ENCODE data around the gene TEX264.

The TEX264 gene

DNA sequence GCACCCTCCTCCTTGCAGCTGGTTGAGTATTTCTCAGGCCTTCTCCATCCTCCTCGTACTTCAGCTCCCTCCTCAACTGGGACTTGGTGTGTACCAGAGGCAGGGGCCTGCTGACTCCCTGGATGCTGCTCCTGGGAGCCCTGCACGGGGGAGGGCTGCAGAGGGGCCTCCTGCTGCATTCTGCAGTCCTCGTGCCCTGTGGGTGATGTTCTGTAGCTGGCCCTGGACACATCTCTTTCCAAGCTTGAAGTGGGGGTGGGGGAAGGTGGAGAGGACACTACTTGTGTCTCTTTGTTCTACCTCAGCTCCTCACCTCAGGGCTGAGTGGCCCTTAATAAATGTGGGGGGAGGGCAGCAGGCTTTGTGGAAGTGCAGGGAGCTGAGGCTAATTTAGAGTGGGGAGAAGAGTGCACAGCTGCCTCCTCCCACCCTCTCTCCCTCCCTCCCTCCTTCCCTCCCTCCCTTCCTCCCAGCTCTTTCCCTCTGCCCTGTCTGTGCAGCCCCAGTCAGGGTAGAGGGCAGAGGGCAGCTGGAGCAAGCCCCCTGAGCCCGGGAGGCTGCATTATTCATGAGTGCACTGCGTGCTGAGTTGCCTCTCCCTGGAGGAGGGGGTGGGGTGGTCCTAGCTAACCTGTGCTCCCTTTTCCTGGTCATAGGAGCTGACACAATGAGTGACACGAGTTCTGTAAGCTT lies 32.2 kb downstream of the TEX264 start:
- H3K4me3 ChIP-seq (ENCODE audit: low read depth, low read length) = no peak overlapping the region
- peaks cover 6% of the 10 kb centered on the region for H3K36me3 ChIP-seq (ENCODE audit: control insufficient read depth, insufficient read depth, low read length)
- H3K27me3 ChIP-seq (ENCODE audit: control insufficient read depth, insufficient read depth, low read length) = peaks cover 14% of the 10 kb centered on the region
- H3K9ac ChIP-seq (ENCODE audit: low read depth, low read length) = no peak overlapping the region
- H3K9me3 ChIP-seq (ENCODE audit: control insufficient read depth, insufficient read depth, low read length) = no peaks in the 10 kb centered on the region
- H3K4me1 ChIP-seq (ENCODE audit: control insufficient read depth, insufficient read depth, low read length) = peaks cover 19% of the 10 kb centered on the region

DNA sequence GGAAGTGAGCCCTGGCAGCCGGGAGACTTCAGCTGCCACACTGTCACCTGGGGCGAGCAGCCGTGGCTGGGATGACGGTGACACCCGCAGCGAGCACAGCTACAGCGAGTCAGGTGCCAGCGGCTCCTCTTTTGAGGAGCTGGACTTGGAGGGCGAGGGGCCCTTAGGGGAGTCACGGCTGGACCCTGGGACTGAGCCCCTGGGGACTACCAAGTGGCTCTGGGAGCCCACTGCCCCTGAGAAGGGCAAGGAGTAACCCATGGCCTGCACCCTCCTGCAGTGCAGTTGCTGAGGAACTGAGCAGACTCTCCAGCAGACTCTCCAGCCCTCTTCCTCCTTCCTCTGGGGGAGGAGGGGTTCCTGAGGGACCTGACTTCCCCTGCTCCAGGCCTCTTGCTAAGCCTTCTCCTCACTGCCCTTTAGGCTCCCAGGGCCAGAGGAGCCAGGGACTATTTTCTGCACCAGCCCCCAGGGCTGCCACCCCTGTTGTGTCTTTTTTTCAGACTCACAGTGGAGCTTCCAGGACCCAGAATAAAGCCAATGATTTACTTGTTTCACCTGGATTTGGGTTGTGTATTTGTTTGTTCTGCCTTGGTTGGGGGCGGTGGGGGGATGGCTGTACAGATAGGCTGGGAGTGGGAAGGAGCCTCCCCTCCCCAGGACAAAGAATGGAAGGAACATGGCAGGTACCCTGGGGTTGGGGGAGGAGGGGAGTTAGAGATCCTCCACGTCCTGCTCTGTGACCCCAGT lies 32.9 kb downstream of the TEX264 start:
- Histone ChIP-seq H3K9ac (ENCODE audit: low read depth, low read length) (no peak overlapping the region), H3K4me3 (ENCODE audit: low read depth, low read length) (no peak overlapping the region), H3K27me3 (ENCODE audit: control insufficient read depth, insufficient read depth, low read length) (peaks cover 21% of the 10 kb centered on the region), H3K4me1 (ENCODE audit: control insufficient read depth, insufficient read depth, low read length) (peaks cover 19% of the 10 kb centered on the region), H3K36me3 (ENCODE audit: control insufficient read depth, insufficient read depth, low read length) (peaks cover 5% of the 10 kb centered on the region), H3K9me3 (ENCODE audit: control insufficient read depth, insufficient read depth, low read length) (no peaks in the 10 kb centered on the region)

DNA sequence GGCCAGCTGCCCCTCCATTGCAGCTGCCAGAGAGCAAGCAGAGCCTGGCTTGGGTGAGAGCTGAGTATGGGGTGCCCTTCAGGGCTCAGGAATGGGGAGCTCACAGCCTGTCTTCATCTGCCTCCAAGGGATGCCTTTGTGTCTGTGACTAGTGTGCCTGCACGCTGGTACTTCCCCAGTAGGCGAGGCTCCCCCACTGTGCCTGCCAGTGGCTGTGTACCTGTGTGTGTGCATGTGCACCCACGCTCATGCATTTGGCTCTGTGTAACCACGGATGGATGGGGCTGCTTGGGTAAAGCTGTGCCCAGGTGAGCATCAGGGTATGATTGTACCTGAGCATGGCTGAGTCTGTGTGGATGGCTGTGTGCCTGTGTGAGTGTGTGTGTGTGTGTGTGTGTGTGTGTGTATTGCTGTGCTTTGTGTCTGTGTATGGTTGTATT lies 33.5 kb downstream of the TEX264 start:
- H3K9me3 ChIP-seq (ENCODE audit: control insufficient read depth, insufficient read depth, low read length) = no peaks in the 10 kb centered on the region
- H3K9ac ChIP-seq (ENCODE audit: low read depth, low read length) = no peak overlapping the region

GRCh38 chr3:51705276-51706020 lies 34.4 kb downstream of the TEX264 start:
- H3K9me3 ChIP-seq (ENCODE audit: control insufficient read depth, insufficient read depth, low read length) = no peaks in the 10 kb centered on the region
- H3K27me3 ChIP-seq (ENCODE audit: control insufficient read depth, insufficient read depth, low read length) = peaks cover 24% of the 10 kb centered on the region
- H3K4me3 ChIP-seq (ENCODE audit: low read depth, low read length) = no peak overlapping the region
- H3K36me3 ChIP-seq (ENCODE audit: control insufficient read depth, insufficient read depth, low read length) = no peaks in the 10 kb centered on the region
- H3K4me1 ChIP-seq (ENCODE audit: control insufficient read depth, insufficient read depth, low read length) = peaks cover 19% of the 10 kb centered on the region
- no peak overlapping the region for H3K9ac ChIP-seq (ENCODE audit: low read depth, low read length)

More for the DNA sequence above, 33.5 kb downstream of the TEX264 start:
- peaks cover 5% of the 10 kb centered on the region for H3K36me3 ChIP-seq (ENCODE audit: control insufficient read depth, insufficient read depth, low read length)
- no peak overlapping the region for H3K4me3 ChIP-seq (ENCODE audit: low read depth, low read length)
- peaks cover 19% of the 10 kb centered on the region for H3K4me1 ChIP-seq (ENCODE audit: control insufficient read depth, insufficient read depth, low read length)
- H3K27me3 ChIP-seq (ENCODE audit: control insufficient read depth, insufficient read depth, low read length) = peaks cover 24% of the 10 kb centered on the region

- no peaks in the 10 kb centered on the region for H3K9me3 ChIP-seq (ENCODE audit: control insufficient read depth, insufficient read depth, low read length)
- H3K9ac ChIP-seq (ENCODE audit: low read depth, low read length) = no peak overlapping the region
- peaks cover 19% of the 10 kb centered on the region for H3K4me1 ChIP-seq (ENCODE audit: control insufficient read depth, insufficient read depth, low read length)
- H3K4me3 ChIP-seq (ENCODE audit: low read depth, low read length) = no peak overlapping the region
- no peaks in the 10 kb centered on the region for H3K36me3 ChIP-seq (ENCODE audit: control insufficient read depth, insufficient read depth, low read length)
- H3K27me3 ChIP-seq (ENCODE audit: control insufficient read depth, insufficient read depth, low read length) = peaks cover 24% of the 10 kb centered on the region
These were observed 35.0 kb downstream of the TEX264 start for GRCh38 chr3:51706021-51706485.

DNA sequence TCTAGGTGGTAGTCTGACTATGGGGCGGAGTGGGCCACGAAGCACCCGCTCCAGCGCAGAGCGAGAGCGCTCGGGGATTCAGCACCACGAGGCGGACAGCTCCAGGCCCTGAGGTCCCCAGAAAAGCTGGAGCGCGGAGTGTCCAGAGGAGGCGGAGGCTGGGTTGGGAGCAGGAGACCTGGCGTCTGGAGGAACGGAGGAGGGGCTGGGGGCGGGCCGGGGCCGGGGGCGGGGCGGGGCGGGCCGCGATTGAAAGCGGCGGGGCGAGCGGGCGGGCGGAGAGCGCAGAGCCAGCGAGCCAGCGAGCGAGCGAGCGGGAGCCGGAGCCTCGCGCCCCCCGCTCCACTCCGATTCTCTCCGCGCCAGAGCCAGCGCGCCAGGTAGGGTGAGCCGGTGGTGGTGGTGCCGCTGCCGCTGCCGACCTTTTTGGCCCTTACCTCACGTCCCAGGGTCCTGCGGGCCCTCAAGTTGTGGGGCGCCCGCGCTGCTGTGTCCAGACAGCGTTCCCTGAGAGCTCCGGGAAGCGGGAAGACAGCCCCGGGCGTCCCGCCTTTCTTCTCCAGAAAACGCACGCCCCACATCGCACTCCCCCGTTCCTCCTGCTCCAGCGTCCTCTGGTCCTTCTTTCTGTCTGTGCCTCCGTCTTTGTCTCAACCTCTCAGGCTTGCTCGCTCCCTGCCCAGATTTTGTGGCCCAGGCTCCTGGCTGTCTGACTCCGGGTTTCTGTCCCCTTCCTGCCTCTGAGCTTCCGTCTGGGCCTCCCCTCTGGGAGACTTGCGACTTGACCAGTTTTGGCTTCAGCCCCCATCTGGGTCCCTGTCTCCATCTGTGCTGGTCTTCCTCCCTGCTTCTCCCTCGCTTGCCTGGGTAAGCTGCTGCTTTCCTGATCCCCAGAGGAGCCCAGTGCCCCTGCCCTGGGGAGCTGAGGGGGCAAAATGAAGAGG lies 36.0 kb downstream of the TEX264 start, which contains the start of gene GRM2:
GRM2 (plus strand) TSS at position 281 of the 944 bp plus-strand sequence. CDS start 1,916 bp downstream, outside the sequence.
- H3K36me3 ChIP-seq (ENCODE audit: control insufficient read depth, insufficient read depth, low read length) = no peaks in the 10 kb centered on the region
- H3K9ac ChIP-seq (ENCODE audit: low read depth, low read length) = no peak within 1 kb of the TSS
- H3K27me3 ChIP-seq (ENCODE audit: control insufficient read depth, insufficient read depth, low read length) = peaks cover 24% of the 10 kb centered on the region
- peaks cover 19% of the 10 kb centered on the region for H3K4me1 ChIP-seq (ENCODE audit: control insufficient read depth, insufficient read depth, low read length)
- H3K4me3 ChIP-seq (ENCODE audit: low read depth, low read length) = peak within 1 kb of the TSS; percentile 75
- H3K9me3 ChIP-seq (ENCODE audit: control insufficient read depth, insufficient read depth, low read length) = no peaks in the 10 kb centered on the region

DNA sequence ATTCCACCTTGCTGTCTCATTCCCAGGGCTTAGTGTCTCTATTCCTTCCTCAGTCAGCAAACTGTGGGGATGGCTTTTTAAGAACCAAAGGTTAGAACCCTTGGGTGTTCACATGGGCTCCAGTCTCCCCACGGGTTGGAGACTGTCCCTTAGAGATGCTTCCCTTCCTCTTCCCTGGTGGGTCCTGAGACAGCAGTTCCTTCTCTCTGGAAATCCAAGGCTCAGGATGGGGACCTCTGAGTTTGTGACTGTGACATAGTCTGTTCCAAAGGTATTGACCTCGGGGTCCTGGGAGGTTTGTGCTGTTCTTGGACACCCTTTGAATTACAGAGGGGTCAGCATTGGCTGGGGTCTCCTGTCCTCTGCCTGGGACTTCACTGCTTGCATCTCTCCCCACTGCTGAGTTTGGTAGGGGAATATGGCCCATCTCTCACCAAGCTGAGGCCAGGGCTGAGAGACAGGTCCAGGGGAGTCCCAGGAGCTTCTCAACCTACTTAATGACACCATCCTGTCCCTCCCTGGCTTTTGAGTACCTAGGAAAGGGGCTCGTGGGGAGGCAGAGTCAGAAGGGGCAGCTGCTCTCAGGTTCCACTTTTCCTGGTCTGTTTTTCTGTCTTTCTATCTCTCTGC lies 37.3 kb downstream of the TEX264 start:
- Histone ChIP-seq H3K9ac (ENCODE audit: low read depth, low read length) (no peak overlapping the region), H3K4me1 (ENCODE audit: control insufficient read depth, insufficient read depth, low read length) (peaks cover 13% of the 10 kb centered on the region), H3K27me3 (ENCODE audit: control insufficient read depth, insufficient read depth, low read length) (peaks cover 24% of the 10 kb centered on the region), H3K36me3 (ENCODE audit: control insufficient read depth, insufficient read depth, low read length) (no peaks in the 10 kb centered on the region), H3K4me3 (ENCODE audit: low read depth, low read length) (no peak overlapping the region), H3K9me3 (ENCODE audit: control insufficient read depth, insufficient read depth, low read length) (no peaks in the 10 kb centered on the region)

DNA sequence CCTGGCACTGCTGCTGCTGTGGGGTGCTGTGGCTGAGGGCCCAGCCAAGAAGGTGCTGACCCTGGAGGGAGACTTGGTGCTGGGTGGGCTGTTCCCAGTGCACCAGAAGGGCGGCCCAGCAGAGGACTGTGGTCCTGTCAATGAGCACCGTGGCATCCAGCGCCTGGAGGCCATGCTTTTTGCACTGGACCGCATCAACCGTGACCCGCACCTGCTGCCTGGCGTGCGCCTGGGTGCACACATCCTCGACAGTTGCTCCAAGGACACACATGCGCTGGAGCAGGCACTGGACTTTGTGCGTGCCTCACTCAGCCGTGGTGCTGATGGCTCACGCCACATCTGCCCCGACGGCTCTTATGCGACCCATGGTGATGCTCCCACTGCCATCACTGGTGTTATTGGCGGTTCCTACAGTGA lies 38.0 kb downstream of the TEX264 start:
- H3K4me1 ChIP-seq (ENCODE audit: control insufficient read depth, insufficient read depth, low read length) = peaks cover 8% of the 10 kb centered on the region
- H3K9me3 ChIP-seq (ENCODE audit: control insufficient read depth, insufficient read depth, low read length) = no peaks in the 10 kb centered on the region

GRCh38 chr3:51709675-51710074 lies 38.6 kb downstream of the TEX264 start:
- H3K27me3 ChIP-seq (ENCODE audit: control insufficient read depth, insufficient read depth, low read length) = peaks cover 24% of the 10 kb centered on the region
- no peak overlapping the region for H3K9ac ChIP-seq (ENCODE audit: low read depth, low read length)
- H3K36me3 ChIP-seq (ENCODE audit: control insufficient read depth, insufficient read depth, low read length) = no peaks in the 10 kb centered on the region
- peaks cover 6% of the 10 kb centered on the region for H3K4me1 ChIP-seq (ENCODE audit: control insufficient read depth, insufficient read depth, low read length)
- no peaks in the 10 kb centered on the region for H3K9me3 ChIP-seq (ENCODE audit: control insufficient read depth, insufficient read depth, low read length)
- no peak overlapping the region for H3K4me3 ChIP-seq (ENCODE audit: low read depth, low read length)

More for the DNA sequence above, 38.0 kb downstream of the TEX264 start:
- no peak overlapping the region for H3K4me3 ChIP-seq (ENCODE audit: low read depth, low read length)
- H3K9ac ChIP-seq (ENCODE audit: low read depth, low read length) = no peak overlapping the region
- H3K36me3 ChIP-seq (ENCODE audit: control insufficient read depth, insufficient read depth, low read length) = no peaks in the 10 kb centered on the region
- H3K27me3 ChIP-seq (ENCODE audit: control insufficient read depth, insufficient read depth, low read length) = peaks cover 24% of the 10 kb centered on the region

GRCh38 chr3:51710631-51711351 lies 39.7 kb downstream of the TEX264 start:
- no peak overlapping the region for H3K4me3 ChIP-seq (ENCODE audit: low read depth, low read length)
- peaks cover 6% of the 10 kb centered on the region for H3K4me1 ChIP-seq (ENCODE audit: control insufficient read depth, insufficient read depth, low read length)
- peaks cover 21% of the 10 kb centered on the region for H3K27me3 ChIP-seq (ENCODE audit: control insufficient read depth, insufficient read depth, low read length)
- H3K9me3 ChIP-seq (ENCODE audit: control insufficient read depth, insufficient read depth, low read length) = no peaks in the 10 kb centered on the region
- no peak overlapping the region for H3K9ac ChIP-seq (ENCODE audit: low read depth, low read length)
- H3K36me3 ChIP-seq (ENCODE audit: control insufficient read depth, insufficient read depth, low read length) = no peaks in the 10 kb centered on the region

All from iPS-15b (cell line).